Measurements from ENCODE around the gene BAAT. TPM values are rescaled to one million over a fixed set of nuclear protein-coding genes. Genes with fewer than 3 reads are reported as not detected.

The BAAT gene
- total RNA-seq, 2 donors from 2014 or later: not detected

DNA sequence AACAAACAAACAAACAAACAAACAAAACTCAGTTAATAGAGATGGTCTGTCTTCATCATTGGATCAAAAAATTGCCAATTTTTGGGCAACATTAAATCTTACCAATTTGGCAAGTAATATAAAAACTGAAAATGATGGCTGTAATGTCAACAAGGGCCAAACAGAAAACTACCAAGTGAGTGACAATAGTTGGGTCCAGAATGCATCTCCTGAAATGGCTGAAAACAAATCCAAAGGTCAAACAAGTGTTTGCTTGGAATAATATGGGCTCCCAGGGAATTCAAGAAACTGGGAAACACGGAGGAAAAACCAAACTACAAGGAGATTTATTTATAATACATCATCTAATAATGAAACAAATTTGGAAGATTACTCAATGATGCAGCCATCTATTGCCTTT is 25.1 kb downstream of the BAAT start:
- H3K9me3 ChIP-seq (ENCODE audit: control insufficient read depth, low read length): no peaks in the 10 kb centered on the region
- H3K27ac ChIP-seq (ENCODE audit: low read depth, low read length): no peak overlapping the region
- no peak overlapping the region for H3K4me3 ChIP-seq (ENCODE audit: low read length)
- H3K36me3 ChIP-seq (ENCODE audit: control insufficient read depth, insufficient read depth, low read length): no peaks in the 10 kb centered on the region
- no peaks in the 10 kb centered on the region for H3K27me3 Mint-ChIP-seq (ENCODE audit: insufficient read depth)
- H3K36me3 Mint-ChIP-seq (ENCODE audit: low read depth): no peaks in the 10 kb centered on the region
- peaks cover 13% of the 10 kb centered on the region for H3K4me1 Mint-ChIP-seq
- DNase-seq: no peak
- H3K4me3 Mint-ChIP-seq: no peak overlapping the region
- no peak overlapping the region for H3K9ac ChIP-seq (ENCODE audit: extremely low read depth, low read length, poor library complexity, severe bottlenecking)
- no CpG with 5 or more reads among the region's 1 CpG for WGBS, 2 experiments (ENCODE audit: insufficient coverage in 1 of 2, insufficient read length in 1 of 2)
- peaks cover 5% of the 10 kb centered on the region for H3K4me1 ChIP-seq (ENCODE audit: control insufficient read depth, insufficient read depth, low read length)
- no peaks in the 10 kb centered on the region for H3K9me3 Mint-ChIP-seq
- no peak overlapping the region for H3K27ac Mint-ChIP-seq
- TF ChIP-seq, protein P1, sequence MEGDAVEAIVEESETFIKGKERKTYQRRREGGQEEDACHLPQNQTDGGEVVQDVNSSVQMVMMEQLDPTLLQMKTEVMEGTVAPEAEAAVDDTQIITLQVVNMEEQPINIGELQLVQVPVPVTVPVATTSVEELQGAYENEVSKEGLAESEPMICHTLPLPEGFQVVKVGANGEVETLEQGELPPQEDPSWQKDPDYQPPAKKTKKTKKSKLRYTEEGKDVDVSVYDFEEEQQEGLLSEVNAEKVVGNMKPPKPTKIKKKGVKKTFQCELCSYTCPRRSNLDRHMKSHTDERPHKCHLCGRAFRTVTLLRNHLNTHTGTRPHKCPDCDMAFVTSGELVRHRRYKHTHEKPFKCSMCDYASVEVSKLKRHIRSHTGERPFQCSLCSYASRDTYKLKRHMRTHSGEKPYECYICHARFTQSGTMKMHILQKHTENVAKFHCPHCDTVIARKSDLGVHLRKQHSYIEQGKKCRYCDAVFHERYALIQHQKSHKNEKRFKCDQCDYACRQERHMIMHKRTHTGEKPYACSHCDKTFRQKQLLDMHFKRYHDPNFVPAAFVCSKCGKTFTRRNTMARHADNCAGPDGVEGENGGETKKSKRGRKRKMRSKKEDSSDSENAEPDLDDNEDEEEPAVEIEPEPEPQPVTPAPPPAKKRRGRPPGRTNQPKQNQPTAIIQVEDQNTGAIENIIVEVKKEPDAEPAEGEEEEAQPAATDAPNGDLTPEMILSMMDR (conservative IDR thresholded peaks at IDR 0.05): no peak
- H3K27me3 ChIP-seq (ENCODE audit: control insufficient read depth, insufficient read depth, low read length, poor library complexity, severe bottlenecking): no peaks in the 10 kb centered on the region

DNA sequence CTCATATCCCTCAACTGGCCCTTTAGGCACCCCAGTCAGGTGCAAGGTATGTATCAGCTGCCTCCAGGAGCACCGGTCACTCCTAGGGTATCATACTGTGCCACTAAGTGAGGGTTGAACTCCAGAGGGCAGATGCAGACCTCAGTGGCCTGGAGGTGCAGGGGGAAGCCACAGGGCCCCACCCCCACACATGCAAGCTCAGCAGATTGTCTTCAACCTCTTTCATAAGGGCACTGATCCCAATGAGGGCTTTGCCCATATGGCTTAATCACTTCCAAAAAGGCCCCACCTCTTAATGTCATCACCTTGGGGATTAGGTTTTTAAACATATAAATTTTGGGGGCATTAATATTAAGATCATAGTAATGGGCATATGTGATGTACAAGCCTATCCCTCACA is 28.2 kb downstream of the BAAT start:
- Mint-ChIP-seq H3K4me1 (peaks cover 17% of the 10 kb centered on the region), H3K9me3 (no peaks in the 10 kb centered on the region), H3K27me3 (ENCODE audit: insufficient read depth) (peaks cover 1% of the 10 kb centered on the region), H3K4me3 (no peak overlapping the region), H3K36me3 (ENCODE audit: low read depth) (no peaks in the 10 kb centered on the region), H3K27ac (no peak overlapping the region)
- TF ChIP-seq, protein P1 (conservative IDR thresholded peaks at IDR 0.05): no peak
- no peak overlapping the region for H3K27ac ChIP-seq (ENCODE audit: low read depth, low read length)
- H3K36me3 ChIP-seq (ENCODE audit: control insufficient read depth, insufficient read depth, low read length): no peaks in the 10 kb centered on the region
- H3K9ac ChIP-seq (ENCODE audit: extremely low read depth, low read length, poor library complexity, severe bottlenecking): no peak overlapping the region
- no peaks in the 10 kb centered on the region for H3K27me3 ChIP-seq (ENCODE audit: control insufficient read depth, insufficient read depth, low read length, poor library complexity, severe bottlenecking)
- no peak overlapping the region for H3K4me3 ChIP-seq (ENCODE audit: low read length)
- 0% methylated on average over 1 of the region's 1 CpG; no CpG with 5 or more reads in 1 of the 2 experiments for WGBS, 2 experiments (ENCODE audit: insufficient coverage in 1 of 2, insufficient read length in 1 of 2)
- no peaks in the 10 kb centered on the region for H3K9me3 ChIP-seq (ENCODE audit: control insufficient read depth, low read length)
- no peak for DNase-seq
- peaks cover 8% of the 10 kb centered on the region for H3K4me1 ChIP-seq (ENCODE audit: control insufficient read depth, insufficient read depth, low read length)

DNA sequence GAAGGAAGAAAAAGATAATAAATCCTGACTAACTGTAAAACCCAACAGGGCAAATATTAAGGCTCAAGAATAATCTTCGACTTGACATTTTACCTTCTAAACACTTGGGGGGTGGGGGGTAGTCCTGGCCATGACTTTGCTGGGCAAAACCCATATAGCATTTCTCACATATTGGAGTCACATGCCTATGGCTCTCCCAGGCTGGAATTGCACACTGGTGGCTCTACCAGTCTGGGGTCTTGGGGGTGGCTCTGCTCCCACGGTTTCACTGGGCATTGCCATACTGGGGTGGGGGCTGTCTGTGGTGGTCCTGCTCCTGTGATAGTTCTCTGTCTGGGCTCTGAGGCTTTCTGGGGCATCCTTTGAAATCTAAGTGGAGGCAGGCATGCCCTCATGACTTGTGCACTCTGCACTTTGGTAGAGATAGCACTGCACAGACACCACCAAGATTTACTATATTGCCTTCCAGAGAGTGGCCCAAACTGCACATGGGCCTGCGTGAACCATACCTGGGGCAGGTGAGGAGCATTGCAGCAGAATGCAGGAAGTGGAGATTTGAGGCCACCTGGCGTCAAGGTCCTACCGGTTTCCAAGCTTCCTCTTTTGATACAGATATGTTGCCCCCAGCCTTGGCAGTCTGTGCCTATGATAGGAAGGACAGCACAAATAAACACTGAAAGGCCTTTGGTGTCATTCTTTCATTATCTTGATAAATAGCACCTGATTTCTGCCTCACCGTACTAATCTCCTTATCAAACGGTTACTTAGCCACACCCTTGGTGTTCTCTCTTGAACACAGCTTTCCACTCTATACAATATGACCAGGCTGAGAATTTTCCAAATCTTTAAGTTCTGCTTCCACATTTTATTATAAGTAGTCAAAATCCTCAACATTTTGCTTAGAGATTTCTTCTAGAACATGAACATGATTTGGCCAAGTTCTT is 29.8 kb downstream of the BAAT start:
- no peaks in the 10 kb centered on the region for H3K9me3 Mint-ChIP-seq
- Histone ChIP-seq H3K9ac (ENCODE audit: extremely low read depth, low read length, poor library complexity, severe bottlenecking) (no peak overlapping the region), H3K36me3 (ENCODE audit: control insufficient read depth, insufficient read depth, low read length) (no peaks in the 10 kb centered on the region), H3K4me3 (ENCODE audit: low read length) (no peak overlapping the region), H3K4me1 (ENCODE audit: control insufficient read depth, insufficient read depth, low read length) (peaks cover 8% of the 10 kb centered on the region), H3K27ac (ENCODE audit: low read depth, low read length) (no peak overlapping the region), H3K9me3 (ENCODE audit: control insufficient read depth, low read length) (no peaks in the 10 kb centered on the region), H3K27me3 (ENCODE audit: control insufficient read depth, insufficient read depth, low read length, poor library complexity, severe bottlenecking) (no peaks in the 10 kb centered on the region)
- no peak for DNase-seq
- no peaks in the 10 kb centered on the region for H3K36me3 Mint-ChIP-seq (ENCODE audit: low read depth)
- peaks cover 17% of the 10 kb centered on the region for H3K4me1 Mint-ChIP-seq
- no peak overlapping the region for H3K4me3 Mint-ChIP-seq
- 86 to 89% methylated on average over 6 to 7 of the region's 7 CpGs for WGBS, 2 experiments (ENCODE audit: insufficient coverage in 1 of 2, insufficient read length in 1 of 2)
- H3K27me3 Mint-ChIP-seq (ENCODE audit: insufficient read depth): peaks cover 1% of the 10 kb centered on the region
- H3K27ac Mint-ChIP-seq: no peak overlapping the region
- TF ChIP-seq, protein P1 (conservative IDR thresholded peaks at IDR 0.05): no peak

Measured in endodermal cell (in vitro differentiated cells).